ENCODE results near the gene RXYLT1.
"Not testable (repeated sequence)": the region's sequence is repeated elsewhere in the genome, so short reads cannot be mapped to it uniquely, and the experiment has no call there.

Gene RXYLT1

GRCh38 chr12:63779498-63780481 lies at the start of gene RXYLT1:
Gene RXYLT1 (plus strand): TSS chr12:63779909. CDS start chr12:63779961, 52 bp downstream.
- peak; percentile 40 to 95 (median 83) for DNase-seq

GRCh38 chr12:63732779-63733178 lies 46.9 kb upstream of the RXYLT1 start:
- not testable (repeated sequence) for DNase-seq

DNA sequence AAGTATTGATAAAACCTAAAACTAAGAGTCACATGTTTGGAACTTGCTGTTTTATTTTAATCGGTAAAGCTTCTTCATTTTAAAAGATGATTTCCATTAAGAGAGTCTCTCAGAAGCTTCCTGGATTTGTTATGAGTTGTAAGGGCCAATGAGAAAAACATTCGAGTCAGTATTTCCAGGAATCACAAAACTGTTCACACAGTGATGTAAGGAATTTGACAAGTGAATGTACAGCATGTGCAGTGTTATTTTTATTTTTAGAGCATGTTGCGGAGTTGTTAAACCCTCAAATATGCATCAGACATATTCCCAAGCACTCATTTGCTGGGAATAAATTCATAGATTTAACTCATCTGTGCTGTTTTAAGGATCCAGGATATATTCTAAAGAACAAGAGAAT lies 46.1 kb upstream of the RXYLT1 start:
- DNase-seq: not testable (repeated sequence)

DNA sequence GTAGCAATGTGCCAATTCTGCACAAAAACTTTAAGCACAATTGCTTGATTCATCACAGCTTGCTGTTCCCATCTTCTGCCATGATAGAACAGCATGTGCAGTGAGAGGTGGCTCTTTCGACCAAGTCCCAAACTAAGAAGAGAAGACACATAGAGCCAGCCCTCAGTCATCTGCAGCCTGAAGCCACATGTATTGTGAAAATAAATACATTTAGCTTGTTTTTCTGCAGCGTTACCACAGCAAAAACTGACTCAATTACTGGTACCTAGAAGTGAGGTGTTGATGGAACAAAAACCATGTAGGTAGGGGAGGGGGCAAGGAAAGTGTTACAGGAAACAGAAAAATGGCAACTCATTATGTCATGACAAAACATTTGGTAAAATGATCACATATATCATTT lies 39.2 kb upstream of the RXYLT1 start:
- not testable (repeated sequence) for DNase-seq

DNA sequence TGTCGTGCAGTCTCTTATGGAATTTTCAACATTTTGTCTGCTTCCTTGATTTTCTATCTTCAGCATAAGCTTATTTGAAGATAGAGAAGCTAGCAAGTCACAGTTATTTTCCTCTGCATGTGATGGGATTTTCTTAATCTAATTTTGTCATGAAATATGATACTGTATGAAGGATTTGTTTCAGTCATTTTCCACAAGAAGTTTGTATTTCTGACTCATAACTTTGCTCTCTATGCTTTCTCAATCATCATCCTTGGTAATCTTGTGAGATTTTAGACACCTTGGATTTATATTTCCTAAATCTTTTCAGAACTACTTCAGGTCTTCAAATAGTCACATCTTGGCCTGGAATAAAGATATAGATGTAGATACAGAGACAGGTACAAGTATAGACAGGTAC lies 38.3 kb upstream of the RXYLT1 start:
- DNase-seq: not testable (repeated sequence)

DNA sequence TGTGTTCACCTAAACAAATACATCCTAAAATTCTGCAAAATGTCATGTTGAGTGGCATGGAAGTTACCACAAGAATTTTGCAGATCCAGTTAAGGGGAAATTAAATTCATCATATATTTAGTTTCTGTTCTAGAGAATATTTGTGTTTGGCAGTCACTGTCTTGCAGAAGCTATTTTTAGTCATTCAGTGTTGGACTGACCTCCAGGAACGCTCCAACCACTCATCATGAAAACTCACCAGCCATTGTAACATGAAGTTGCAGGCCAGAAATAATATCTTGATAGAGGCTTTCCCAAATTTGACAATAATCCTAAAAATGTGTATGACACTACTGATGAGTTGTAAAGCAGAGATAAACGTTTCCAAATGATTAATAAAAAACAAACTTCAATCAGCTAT lies 35.6 kb upstream of the RXYLT1 start:
- not testable (repeated sequence) for DNase-seq

DNA sequence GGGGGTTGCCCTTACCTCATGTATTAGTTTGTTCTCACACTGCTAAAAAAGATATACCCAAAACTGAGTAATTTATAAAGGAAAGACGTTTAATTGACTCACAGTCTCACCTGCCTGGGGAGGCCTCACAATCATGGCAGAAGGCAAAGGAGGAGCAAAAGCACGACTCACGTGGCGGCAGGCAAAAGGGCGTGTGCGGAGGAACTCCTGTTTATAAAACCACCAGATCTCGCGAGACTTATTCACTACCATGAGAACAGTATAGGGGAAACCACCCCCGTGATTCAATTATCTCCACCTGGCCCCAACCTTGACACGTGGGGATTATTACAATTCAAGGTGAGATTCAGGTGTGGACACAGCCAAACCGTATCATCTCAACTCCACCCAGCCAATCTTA lies 33.2 kb upstream of the RXYLT1 start:
- not testable (repeated sequence) for DNase-seq

DNA sequence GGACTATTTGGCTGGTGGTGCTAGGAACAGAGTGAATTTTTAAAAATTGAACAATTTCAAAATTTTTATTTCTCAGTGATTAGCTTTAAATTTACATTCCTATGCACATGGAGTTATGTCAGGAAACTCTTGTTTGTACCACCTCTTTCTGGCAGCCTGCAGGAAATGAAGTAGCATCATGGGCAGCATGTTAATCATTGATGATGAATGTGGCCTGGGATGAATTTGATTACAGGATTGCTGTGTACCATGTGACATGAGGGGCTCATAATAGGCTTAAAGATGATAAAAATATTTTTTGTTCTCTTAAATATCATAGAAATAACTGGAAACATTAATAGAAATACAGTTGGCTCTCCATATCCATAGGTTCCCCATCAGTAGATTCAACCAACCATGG lies 32.6 kb upstream of the RXYLT1 start:
- not testable (repeated sequence) for DNase-seq

- DNase-seq: no peak
These were observed 32.2 kb upstream of the RXYLT1 start for GRCh38 chr12:63747553-63747952.

GRCh38 chr12:63752283-63752682 lies 27.4 kb upstream of the RXYLT1 start:
- DNase-seq: no peak

DNA sequence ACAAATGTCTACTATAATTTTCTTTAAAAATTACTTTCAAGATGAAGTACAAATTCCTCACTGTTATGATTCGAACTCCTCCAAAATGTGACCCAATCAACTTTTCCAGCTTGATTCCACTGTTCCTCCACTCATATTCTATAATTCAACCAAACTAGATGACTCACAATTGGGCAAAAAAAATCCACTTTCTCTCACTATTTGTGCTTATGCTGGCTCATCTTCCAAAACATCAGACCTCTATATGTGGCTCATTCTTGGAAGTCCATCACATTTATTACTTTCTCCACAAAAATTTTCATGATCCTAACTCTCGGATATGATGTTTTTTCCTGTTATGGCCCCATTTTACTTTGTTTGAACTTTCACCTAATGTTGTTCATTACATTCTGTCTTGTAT lies 26.9 kb upstream of the RXYLT1 start:
- no peak for DNase-seq

GRCh38 chr12:63753743-63754142 lies 26.0 kb upstream of the RXYLT1 start:
- no peak for DNase-seq

GRCh38 chr12:63764481-63764880 lies 15.2 kb upstream of the RXYLT1 start:
- no peak for DNase-seq

DNA sequence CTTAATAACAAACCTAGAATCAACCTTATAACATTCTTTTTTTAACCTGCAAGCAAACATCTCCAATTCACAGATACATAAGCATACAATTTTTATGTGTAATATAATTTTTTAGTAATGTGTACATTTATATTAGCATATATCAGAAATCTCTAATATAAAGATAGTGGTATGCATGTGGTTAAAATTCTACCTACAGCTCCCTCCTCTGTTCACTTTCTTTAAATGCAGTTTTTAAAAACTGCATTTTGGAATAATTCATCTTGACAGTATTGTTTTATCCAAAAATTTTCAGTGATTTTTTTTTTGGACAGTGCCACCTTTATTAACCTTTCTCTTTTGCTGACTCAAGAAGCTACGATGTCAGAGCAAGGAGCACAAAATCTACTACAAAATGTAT lies 13.2 kb upstream of the RXYLT1 start:
- DNase-seq: no peak

GRCh38 chr12:63770375-63770774 lies 9.3 kb upstream of the RXYLT1 start:
- no peak for DNase-seq

GRCh38 chr12:63777340-63777739 lies 2.4 kb upstream of the RXYLT1 start:
- DNase-seq: no peak

- no peak for DNase-seq
These were observed 2.8 kb downstream of the RXYLT1 start for GRCh38 chr12:63782466-63782865.

- DNase-seq: no peak
These were observed 7.6 kb downstream of the RXYLT1 start for GRCh38 chr12:63787306-63787705.

GRCh38 chr12:63790608-63790945 lies 10.9 kb downstream of the RXYLT1 start:
- no peak for DNase-seq

DNA sequence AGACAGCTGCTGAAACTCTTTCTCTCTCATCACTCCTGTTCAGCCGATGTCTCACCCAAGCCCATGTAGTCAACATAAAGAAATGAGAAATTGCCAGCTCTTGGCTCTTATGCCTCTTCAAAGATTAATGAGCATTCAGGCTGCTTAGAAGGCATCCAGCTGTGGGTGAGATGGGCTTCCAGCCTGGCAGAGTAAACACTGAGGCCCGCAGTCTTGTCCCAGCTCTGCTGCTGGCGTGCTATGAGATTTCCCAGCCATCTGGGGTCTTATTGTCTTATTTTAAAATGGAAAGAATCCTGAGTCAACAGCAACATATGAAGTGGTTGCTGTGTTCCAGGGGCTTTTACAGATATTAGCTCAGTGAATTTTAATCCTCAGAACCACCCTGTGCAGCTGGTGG lies 12.6 kb downstream of the RXYLT1 start:
- DNase-seq: no peak

- DNase-seq: no peak
These were observed 15.5 kb downstream of the RXYLT1 start for GRCh38 chr12:63795032-63795687.

DNA sequence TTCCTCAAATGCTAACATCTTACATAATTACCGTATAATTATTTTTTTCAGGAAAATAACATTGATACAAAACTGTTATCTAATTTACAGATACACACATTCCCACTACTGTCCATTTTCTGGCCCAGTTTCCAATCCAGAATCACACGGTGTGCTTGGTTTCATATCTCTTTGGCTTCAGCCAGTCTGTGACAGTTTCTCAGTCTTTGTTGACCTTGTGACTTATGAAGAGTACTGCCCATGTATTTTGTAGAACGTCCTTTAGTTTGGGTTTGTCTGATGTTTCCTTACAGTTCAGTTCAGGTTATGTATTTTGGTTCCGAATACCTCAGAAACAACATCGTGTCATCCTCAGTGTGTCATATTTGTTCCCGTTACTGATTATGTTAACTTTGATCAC lies 16.2 kb downstream of the RXYLT1 start:
- DNase-seq: no peak
